Measurements from ENCODE around the gene ARHGAP18. TPM values are rescaled to one million over a fixed set of nuclear protein-coding genes. Genes with fewer than 3 reads are reported as not detected.

Gene ARHGAP18
- total RNA-seq, 1 experiment from 2014 or later: 2.4 TPM

DNA sequence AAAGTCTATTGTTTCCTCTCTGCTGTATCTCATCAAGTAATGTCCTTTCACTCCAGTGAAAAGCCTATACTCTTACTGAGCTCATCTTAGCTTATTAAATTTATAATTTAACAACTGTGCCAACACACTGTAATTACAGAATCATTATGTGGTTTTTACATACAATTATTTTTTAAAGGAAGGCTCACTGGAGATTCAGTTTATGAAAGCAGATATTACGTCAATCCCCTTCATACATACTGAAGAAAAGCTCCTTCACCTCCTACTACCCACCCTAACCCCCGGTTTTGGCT, 28.1 kb downstream of the ARHGAP18 start:
- H3K18ac ChIP-seq (ENCODE audit: insufficient read length, low read depth, low read length): no peak overlapping the region
- H3K79me1 ChIP-seq (ENCODE audit: insufficient read depth, low read depth, low read length, poor library complexity, severe bottlenecking): no peaks in the 10 kb centered on the region
- no peaks in the 10 kb centered on the region for H4K20me1 ChIP-seq (ENCODE audit: control insufficient read depth, insufficient read depth, insufficient read length)
- no peak overlapping the region for H2AK5ac ChIP-seq (ENCODE audit: insufficient read length, low read length)
- H2AFZ ChIP-seq (ENCODE audit: low read length): no peak overlapping the region
- no peak overlapping the region for H2BK20ac ChIP-seq (ENCODE audit: low read depth, low read length, poor library complexity, severe bottlenecking)
- H3T11ph ChIP-seq (ENCODE audit: low read length): no peak overlapping the region
- WGBS (ENCODE audit: extremely low coverage, insufficient read length, low lambda C conversion rate): no CpG with 5 or more reads among the region's 2 CpGs
- no peaks in the 10 kb centered on the region for H3K79me2 ChIP-seq (ENCODE audit: insufficient read depth, low read length)
- H4K5ac ChIP-seq (ENCODE audit: insufficient read length, low read depth, low read length): no peak overlapping the region
- Mint-ChIP-seq H3K27me3 (ENCODE audit: low read depth) (no peaks in the 10 kb centered on the region), H3K4me3 (no peak overlapping the region), H3K27ac (no peak overlapping the region), H3K4me1 (peaks cover 9% of the 10 kb centered on the region in 2 experiments), H3K36me3 (ENCODE audit: insufficient read depth in 1 of 3, low read depth in 3 of 3) (no peaks in the 10 kb centered on the region), H3K9me3 (no peaks in the 10 kb centered on the region)
- no peak overlapping the region for H2BK15ac ChIP-seq (ENCODE audit: low read depth, low read length)
- TF ChIP-seq, protein P1, sequence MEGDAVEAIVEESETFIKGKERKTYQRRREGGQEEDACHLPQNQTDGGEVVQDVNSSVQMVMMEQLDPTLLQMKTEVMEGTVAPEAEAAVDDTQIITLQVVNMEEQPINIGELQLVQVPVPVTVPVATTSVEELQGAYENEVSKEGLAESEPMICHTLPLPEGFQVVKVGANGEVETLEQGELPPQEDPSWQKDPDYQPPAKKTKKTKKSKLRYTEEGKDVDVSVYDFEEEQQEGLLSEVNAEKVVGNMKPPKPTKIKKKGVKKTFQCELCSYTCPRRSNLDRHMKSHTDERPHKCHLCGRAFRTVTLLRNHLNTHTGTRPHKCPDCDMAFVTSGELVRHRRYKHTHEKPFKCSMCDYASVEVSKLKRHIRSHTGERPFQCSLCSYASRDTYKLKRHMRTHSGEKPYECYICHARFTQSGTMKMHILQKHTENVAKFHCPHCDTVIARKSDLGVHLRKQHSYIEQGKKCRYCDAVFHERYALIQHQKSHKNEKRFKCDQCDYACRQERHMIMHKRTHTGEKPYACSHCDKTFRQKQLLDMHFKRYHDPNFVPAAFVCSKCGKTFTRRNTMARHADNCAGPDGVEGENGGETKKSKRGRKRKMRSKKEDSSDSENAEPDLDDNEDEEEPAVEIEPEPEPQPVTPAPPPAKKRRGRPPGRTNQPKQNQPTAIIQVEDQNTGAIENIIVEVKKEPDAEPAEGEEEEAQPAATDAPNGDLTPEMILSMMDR (conservative IDR thresholded peaks at IDR 0.05): no peak
- H3K14ac ChIP-seq (ENCODE audit: insufficient read depth, low read length): no peak overlapping the region
- no peak overlapping the region for H2BK12ac ChIP-seq (ENCODE audit: insufficient read length, low read depth, low read length)
- no peak overlapping the region for H3K4ac ChIP-seq (ENCODE audit: low read depth, low read length)
- H3K27me3 ChIP-seq (ENCODE audit: insufficient read depth, low read length): no peaks in the 10 kb centered on the region
- no peak overlapping the region for H3K23ac ChIP-seq (ENCODE audit: insufficient read length, low read depth, low read length)
- H3K9me3 ChIP-seq (ENCODE audit: control insufficient read depth, low read depth, low read length): no peaks in the 10 kb centered on the region
- no peak overlapping the region for H2BK120ac ChIP-seq (ENCODE audit: low read depth, low read length, poor library complexity, severe bottlenecking)
- no peak overlapping the region for H3K9ac ChIP-seq (ENCODE audit: extremely low read depth, insufficient read length, low read length)
- H4K8ac ChIP-seq (replicated peaks; ENCODE audit: insufficient read length, low read depth, low read length): no peak overlapping the region
- H4K91ac ChIP-seq (ENCODE audit: insufficient read length, low read depth, low read length): no peak overlapping the region
- no peaks in the 10 kb centered on the region; the same call in 1 of the 2 replicates for H3K4me1 ChIP-seq (ENCODE audit: insufficient read depth, low read length)
- H3K23me2 ChIP-seq (ENCODE audit: insufficient read length, low read depth, low read length, poor library complexity, severe bottlenecking): no peaks in the 10 kb centered on the region
- no peak overlapping the region for H2BK5ac ChIP-seq (ENCODE audit: insufficient read length, low read length)
- no peak overlapping the region for H3K4me2 ChIP-seq (ENCODE audit: insufficient read depth, insufficient read length, low read length)
- no peak for DNase-seq
- H3K56ac ChIP-seq (ENCODE audit: insufficient read length, low read depth, low read length): no peak overlapping the region
- H3K27ac ChIP-seq (ENCODE audit: insufficient read length, low read depth, low read length): no peak overlapping the region
